NCI-H187 treated with DMSO at 0.1 percent for 48 hours (cell line): Measurements from ENCODE around the gene CMPK2.
"Not testable (repeated sequence)": the region's sequence is repeated elsewhere in the genome, so short reads cannot be mapped to it uniquely, and the experiment has no call there.

Experiments
- DNase-seq: peaks from one replicate; lab custom pipeline; 2025; lab: John Stamatoyannopoulos, UW

CMPK2 gene

DNA sequence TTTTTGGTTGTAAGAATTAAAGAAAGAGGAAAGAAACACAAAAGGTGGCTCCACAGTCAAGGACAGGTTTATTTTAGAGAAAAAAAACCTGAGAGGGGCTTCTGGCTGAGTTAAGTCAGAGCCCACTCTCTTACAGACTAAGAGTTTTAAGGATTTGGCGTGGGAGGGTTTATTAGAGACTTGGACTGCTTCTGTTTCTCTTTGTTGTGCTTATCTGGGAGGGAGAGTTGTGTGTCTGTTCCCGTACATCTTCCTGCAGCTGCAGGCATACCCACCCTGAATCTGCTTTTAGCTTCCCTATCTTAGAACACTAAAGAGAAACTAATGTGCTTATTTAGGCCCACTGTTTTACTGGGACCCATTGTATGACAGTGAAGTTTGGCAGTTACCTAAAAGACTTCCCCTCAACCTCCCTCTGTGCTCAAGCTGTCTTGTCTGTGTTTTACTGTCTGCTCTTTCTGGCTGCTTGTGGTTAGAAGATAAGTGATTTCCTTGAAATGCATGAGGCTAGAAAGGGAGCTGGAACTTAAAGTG, 14.6 kb upstream of the CMPK2 start:
- DNase-seq: no peak

DNA sequence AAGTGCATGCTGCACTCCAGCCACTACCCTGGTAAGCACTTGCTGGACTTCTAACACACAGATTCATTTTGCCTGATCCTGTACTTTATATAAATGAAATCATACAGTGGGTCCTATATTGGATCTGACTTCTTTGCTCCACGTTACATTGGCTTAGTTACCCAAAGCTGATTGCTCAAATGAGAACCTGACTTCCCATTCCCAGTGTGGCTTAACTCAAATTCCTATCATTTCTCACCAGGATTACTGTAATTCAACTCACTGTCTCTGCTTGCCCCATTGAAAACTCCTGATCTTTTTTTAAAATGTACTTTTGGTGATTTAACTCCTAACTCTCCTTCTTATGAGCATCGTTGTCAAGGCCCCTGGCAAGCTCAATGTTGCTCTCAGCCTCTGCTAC, 13.3 kb upstream of the CMPK2 start:
- no peak for DNase-seq

DNA sequence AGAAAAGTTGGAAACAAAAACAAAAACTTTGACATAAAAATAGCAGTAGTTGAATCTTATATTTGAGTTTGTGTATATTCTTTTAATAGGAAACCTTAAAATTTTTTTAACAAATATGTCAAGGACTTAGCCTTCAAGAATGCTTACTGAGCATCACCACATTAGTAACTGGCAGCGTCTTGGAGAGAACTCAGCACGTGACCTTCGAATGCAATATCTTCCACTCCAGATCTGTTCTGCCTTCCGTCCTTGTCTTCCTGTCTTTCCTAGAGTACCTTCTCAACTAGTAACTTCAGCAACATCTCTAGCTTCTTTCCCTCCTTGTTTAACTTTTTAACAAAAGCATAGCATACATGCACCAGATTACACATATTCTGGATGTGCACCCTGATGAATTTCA, 12.8 kb upstream of the CMPK2 start:
- DNase-seq: no peak

DNA sequence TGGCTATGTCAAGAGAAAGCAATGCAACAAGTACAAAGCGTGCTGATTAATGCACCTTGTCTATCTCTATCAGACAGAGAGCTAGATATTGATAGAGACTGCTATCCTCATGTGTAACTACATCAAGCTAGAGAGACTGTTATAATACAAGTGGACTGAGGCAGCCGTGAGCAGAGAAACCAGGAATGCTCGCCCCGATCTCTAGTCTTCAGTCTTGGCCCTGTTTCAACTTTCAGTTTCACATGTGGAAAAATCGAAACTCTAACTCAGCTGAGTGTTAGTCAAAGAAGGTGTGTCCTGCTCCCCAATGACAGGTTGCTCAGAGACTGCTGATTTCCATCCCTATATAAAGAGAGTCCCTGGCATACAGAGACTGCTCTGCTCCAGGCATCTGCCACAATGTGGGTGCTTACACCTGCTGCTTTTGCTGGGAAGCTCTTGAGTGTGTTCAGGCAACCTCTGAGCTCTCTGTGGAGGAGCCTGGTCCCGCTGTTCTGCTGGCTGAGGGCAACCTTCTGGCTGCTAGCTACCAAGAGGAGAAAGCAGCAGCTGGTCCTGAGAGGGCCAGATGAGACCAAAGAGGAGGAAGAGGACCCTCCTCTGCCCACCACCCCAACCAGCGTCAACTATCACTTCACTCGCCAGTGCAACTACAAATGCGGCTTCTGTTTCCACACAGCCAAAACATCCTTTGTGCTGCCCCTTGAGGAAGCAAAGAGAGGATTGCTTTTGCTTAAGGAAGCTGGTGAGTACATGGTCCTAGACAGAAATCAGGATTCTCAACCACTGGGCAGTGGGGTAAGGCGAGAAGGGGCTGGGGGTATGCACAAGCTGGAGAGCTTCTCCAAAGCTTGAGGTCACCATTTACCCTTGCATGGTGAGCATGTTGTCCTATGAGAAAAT, 11.9 kb upstream of the CMPK2 start, which contains the start of gene RSAD2:
RSAD2 (plus strand) TSS at position 376 of the 903 bp plus-strand sequence; CDS start at position 400, 24 bp downstream.
- DNase-seq: peak; percentile 89

DNA sequence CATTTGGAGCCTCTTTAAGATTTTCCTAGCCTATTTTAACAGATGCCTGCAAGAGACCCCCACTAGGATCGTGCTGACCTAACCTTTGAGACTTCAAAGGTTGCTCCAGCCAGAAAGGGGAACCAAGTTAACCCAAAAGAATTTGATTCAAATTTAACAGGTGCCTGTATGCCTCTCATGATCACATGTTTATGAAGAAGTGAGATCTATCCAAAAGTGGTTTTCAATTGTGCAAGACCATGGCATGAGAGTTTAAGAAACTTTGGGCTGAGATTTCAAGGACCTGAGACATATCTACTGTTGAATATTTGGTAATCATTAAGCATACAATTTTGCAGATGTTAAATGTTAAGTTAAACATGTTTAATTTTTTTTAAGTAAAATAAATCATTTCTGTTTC, 10.6 kb upstream of the CMPK2 start:
- DNase-seq: no peak

DNA sequence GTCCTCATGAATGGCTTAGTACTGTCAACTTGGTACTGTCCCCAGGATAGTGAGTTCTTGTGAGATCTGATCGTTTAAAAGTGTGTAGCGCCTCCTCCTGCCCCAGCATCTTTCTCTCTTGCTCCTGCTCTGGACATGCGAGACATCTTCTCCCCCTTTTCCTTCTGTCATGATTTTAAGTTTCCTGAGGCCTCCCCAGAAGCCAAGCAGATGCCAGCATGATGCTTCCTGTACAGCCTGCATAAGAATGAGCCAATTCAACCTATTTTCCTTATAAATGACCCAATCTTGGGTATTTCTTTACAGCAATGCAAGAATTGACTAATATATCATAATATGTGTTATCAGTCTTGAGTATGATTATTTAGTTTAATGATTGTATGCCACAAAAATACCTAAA, 8.3 kb upstream of the CMPK2 start:
- DNase-seq: no peak

DNA sequence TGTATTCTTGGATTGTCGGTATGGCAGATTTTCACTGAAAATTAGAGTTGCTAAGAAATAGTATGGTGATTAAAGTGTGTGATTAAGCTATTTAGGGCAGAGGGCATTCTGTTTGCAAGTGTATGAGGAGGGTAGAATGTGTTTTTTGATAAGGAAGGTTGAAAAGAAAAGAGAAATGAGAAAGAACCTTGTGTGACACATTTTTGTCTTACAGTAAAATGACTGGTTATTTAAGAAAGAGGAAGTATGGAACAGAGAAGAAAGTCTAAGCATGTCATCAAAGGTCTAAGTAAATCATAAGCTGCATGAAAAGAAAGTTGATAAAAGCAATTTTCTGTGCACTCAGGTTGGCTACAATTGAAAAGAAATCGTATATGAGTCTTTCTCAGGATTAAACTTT, 6.7 kb upstream of the CMPK2 start:
- no peak for DNase-seq

DNA sequence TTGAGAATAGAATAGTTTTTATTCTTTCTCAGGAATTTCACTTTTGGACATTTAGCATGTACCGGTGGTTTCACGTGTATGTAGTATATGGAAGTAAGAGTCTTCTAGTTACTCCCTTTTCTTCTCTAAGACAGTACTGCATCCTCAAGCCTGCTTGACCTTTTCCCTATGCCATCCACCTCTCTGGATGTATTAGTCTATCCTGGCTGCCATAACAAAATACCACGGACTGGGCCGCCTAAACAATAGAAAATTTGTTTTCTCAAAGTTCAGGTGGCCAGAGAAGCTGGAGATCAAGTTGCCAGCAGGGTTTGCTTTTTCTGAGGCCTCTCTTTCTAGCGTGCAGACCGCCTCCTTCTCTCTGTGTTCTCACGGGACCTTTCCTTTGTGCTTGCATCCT, 1.3 kb upstream of the CMPK2 start:
- DNase-seq: no peak

DNA sequence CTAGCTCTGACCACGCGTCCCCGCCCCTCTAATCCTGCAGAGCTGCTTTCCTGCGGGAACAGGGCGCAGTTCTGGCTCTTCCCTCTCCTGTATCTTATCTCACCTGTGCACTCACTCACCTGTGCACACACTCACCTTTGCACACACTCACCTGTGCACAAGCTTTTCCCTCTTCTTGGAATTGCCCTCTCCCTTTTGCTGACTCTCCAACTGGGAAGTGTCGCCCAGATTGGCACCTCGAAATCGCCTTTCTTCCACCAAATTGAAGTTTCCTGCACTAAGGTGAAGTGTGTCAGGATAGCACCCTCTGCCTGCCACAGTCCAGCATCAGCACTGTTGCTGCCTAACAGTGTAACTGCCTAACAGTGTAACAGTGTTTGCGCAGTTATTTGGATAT, 566 bp upstream of the CMPK2 start:
- peak; percentile 41 for DNase-seq

DNA sequence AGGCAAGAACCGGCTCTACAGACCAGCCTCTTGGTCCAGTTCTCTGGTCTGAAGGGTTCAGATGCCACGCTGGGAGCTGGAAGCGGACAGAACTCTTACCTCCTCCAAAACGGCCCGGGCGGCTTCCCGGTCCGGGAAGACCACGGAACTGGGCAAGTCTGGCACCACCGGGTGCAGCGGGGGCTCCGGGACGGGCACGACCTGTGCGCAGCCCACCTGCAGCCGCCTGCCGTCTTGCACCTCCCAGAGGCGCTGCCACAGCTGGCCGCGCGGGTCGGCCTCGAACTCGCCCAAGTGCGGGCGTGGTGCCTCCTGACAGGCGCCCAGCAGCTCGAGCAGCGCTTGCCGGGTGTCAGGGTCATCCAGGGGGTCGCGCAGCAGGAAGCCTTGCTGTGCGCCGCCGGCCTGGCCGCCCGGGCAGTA, 773 bp downstream of the CMPK2 start:
- no peak for DNase-seq

DNA sequence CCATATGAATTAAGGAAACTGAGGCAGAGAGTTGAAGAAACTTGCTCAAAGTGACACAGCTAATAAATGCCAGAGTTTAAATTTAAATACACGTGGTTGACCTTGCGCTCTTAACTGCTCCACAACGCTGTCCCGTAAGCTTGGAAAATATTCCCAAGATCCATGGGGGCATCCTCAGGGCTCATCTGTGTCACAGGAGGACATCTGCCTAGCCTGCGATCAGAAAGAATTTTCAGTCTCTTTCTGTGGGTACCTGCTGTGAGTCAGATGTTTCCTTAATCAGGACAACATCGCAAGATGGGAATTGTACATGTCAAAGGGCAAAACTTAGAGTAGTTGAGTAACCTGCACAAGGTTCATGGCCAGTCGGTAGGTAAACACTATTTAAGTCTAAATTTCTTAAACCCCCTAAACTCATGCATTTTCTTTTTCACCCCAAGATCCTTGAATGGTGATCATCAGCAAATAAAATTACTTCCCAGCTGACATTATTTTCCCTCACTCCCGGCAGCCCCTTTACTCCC, 1.4 kb downstream of the CMPK2 start:
- no peak for DNase-seq

DNA sequence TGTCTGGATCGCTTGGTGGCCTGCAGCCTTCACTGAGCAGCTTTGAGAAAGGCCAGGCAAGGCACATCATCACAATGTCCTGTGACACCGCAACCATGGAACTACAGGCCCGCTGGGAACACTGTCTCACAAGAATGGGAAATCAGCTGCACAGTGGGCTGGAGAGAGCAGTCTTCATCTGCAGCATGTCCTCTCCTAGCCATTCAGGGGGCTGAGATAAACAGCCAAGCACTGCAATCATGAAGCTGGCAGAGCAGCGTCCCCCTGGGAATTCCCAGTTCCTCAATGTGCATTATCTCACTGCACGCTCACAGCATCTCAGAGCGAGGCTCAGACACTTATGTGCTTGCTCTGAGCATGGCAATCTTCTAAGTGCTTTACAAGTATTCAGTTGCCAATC, 1.9 kb downstream of the CMPK2 start:
- DNase-seq: peak; percentile 77

DNA sequence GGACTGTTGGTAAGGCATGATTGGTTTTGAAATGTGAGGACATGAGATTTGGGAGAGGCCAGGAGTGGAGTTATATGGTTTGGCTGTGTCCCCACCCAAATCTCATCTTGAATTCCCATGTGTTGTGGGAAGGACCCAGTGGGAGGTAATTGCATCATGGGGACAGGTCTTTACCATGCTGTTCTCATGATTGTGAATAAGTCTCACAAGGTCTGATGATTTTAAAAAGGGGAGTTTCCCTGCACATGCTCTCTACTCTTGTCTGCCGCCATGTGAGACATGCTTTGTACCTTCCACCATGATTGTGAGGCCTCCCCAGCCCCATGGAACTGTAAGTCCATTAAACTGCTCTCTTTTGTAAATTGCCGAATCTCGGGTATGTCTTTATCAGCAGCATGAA, 5.4 kb downstream of the CMPK2 start:
- no peak for DNase-seq

DNA sequence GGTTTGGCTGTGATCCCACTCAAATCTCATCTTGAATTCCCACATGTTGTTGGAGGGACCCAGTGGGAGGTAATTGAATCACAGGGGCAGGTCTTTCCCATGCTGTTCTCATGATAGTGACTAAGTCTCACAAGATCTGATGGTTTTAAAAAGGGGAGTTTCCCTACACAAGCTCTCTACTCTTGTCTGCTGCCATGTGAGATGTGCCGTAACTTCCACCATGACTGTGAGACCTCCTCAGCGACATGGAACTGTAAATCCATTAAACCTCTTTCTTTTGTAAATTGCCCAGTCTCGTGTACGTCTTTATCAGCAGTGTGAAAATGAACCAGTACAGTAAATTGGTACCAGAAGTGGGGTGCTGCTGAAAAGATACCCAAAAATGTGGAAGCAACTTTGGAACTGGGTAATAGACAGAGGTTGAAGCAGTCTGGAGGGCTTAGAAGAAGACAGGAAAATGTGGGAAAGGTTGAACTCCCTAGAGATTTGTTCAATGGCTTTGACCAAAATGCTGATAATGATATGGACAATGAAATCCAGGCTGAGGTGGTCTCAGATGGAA, 7.2 kb downstream of the CMPK2 start:
- not testable (repeated sequence) for DNase-seq

DNA sequence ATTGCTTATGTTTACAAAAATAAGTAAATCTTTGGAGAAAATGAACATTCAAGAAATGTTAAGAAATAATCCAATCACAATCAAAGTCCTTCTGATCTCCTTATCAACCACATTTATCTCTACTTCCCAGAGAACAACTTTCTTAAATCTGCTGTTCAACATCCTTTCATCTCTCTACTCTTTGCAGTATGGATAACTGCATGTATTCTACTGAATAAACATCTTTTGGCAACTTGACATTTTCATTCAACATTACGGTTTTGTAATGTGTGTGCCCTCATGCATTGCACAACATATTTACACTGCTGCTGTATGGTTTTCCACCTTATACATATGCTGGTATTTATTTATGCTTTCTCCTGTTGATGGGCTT, 9.2 kb downstream of the CMPK2 start:
- DNase-seq: no peak

DNA sequence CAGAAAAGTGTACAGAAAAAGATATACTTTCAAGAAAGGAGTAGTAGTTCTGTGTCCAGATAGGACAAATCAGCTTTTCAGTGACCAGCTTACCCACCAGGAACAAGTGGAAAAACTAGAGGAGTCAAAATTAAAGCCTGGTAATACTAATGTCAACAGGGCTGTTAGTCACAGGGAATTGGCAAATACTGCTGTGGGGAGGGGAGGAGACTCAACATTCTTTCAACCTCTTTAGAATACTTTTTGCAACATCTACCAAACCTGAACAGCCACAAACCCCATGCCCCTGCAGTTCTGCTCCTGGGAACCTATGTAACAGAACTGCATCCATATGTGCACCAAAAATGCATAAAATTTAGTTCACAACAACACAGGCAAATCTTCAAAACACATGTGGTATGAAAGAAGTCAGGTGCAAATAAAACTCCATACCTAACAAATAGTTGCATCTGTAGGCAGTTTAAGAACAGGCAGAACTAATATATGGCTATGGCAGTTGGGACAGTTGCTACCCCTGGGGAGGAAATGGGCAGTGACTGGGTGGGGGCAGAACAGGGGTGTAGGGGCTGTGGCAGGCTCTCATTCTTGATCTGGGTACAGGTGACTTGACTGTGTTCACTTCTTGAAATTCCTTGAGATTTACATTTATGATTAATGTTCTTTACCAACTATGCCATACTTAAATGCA, 9.7 kb downstream of the CMPK2 start:
- no peak for DNase-seq

DNA sequence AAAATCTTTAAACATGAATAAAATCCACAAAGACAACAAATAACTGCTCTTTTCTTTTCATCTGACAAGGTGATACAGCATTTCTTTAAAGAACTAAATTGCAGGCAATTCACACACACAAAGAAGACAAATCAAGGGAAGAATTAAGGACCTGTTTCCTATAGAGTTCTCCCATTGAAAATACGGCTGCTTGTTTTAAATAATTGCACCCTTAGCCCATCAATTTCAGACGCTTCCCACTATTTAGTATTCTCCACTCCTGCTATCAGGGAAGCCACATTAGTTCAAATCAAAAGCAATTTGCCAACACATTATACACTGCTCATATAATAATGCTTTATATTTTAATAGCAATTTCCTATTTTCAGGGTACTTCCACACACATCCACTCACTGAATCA, 11.3 kb downstream of the CMPK2 start:
- no peak for DNase-seq

DNA sequence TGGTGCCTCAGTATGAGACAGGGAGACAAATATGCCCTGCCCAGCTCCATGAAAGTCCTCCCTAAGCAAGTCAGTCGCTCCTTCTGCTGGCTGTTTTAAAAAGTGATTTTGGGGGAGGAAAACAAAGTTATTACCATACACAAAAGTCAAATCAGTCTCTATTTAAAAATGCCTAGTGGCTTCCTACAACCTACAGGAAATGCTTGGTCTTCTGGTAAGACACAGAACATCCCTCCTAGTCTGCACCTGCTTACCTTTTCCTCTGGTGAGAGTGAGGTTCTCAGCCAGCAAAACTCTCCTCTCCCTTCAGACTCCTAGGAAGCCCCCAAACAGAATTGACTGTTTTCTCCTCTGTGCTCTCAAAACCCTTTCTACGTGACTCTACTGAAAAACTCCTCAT, 13.5 kb downstream of the CMPK2 start:
- no peak for DNase-seq

DNA sequence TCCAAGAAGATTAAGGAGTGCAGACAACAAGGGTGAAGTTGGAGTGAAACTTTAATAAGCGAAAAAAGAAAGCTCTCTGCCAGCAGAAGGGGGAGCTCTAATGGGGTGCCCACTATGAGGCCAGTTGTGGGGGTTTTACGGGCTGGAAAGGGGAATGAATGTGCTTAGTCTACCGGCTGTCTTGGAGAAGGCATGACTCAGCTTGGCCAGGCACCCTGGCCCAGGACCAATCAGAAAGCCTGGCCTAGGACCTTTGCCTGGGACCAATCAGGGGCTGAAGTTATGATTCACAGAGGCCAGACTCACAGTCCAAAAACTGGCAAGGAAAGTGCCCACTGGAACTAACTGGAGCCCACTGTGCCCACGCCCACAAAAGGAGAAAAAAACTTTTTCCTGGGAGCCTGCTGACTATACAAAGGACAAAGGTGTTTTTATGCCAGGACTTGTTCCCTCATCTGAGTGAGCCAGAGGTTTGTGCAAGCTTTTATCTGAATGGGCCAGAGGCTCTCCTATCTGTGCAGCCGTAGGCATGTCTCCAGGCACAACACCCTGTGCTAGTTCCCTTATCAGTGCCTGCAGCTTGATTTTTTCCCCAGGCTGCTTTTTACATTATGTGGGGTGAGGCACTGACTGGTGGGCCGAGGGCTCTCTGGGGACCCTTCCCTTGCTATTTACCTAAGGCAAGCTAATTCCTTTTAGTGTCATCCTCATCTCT, 18.6 kb downstream of the CMPK2 start:
- DNase-seq: no peak

DNA sequence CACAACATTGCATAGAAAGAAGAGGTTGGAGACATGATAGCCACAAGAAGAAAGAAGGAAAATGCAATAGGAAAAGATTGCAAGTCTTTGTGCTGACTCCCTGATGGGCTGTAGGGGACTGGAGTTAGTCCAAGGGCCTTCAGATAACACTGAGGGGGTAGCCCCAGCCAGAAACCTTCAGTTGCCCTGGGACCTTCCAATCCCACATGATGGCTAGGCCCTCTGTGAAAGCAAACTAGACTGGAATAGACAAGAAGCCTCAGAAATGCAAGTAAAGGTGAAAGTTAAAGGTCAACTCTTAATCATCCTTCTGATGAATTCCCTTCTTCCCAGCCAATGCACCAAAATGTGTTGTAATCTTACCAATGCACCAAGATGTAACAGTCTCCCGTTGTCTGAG, 19.2 kb downstream of the CMPK2 start:
- DNase-seq: no peak

DNA sequence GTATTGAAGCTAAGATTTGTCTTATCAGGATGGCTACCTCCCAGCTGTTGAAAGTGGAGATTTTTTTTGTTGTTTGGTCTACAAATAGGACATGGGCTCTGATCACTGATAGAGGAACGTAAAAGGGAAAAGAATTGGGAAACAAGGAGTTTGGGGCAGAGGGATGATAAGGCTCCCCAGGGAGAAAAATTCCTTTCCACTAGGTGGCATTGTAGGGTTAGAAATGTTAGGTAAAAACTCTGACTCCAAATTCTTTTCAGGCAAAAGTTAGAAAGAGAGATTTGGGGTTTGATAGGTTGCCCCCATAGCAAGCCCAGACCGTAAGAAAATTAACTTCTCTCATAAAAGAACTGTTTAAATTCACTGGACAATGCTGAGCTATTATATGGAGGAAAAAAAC, 19.8 kb downstream of the CMPK2 start:
- DNase-seq: no peak

DNA sequence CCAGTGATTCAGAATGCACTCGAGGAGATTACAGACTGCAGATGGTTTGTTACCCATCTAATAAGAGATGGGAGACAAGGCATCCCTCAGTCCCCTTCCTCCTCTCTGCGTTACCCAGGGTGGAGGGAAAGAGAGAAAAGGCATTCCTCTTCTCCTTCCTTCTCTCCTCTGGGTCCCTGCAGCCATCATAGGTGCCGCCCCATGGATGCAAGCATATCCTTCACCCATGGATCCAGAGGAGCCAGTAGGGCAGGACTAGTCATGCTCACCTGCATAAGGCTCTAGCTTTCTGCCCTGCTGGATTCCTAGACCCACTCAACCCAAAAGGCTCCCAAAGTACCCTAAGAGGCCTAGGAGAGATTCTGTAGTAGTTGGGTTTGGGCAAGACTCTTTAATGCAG, 20.4 kb downstream of the CMPK2 start:
- DNase-seq: no peak
